ENCODE results near the gene KLF15. TPM values are rescaled to one million over a fixed set of nuclear protein-coding genes. Genes with fewer than 3 reads are reported as not detected.

Gene KLF15
- total and polyA plus RNA-seq, 2 of the 4 experiments (the other 2 are of a cell fraction) = 0.18 to 0.24 TPM

GRCh38 chr3:126313580-126314304 is 43.5 kb downstream of the KLF15 start:
- H3K79me1 ChIP-seq (ENCODE audit: low read depth in 1 of 2, low read length in 2 of 2) = no peaks in the 10 kb centered on the region
- TF ChIP-seq MAZ (IDR thresholded peaks at IDR 0.05; ENCODE audit: borderline replicate concordance, low read depth, low read length) (no peak), MXI1 (IDR thresholded peaks at IDR 0.05; ENCODE audit: borderline replicate concordance, low read depth, low read length) (no peak), POLR2A (IDR thresholded peaks at IDR 0.05; ENCODE audit: low read depth, low read length) (no peak), CHD1 (IDR thresholded peaks at IDR 0.05; ENCODE audit: low read depth, low read length) (no peak), NFE2L2 (IDR thresholded peaks at IDR 0.05; ENCODE audit: low read depth, low read length) (no peak), RCOR1 (IDR thresholded peaks at IDR 0.05; ENCODE audit: insufficient replicate concordance, low read length) (no peak), BHLHE40 (IDR thresholded peaks at IDR 0.05; ENCODE audit: low read depth, low read length) (no peak), USF2 (IDR thresholded peaks at IDR 0.05; ENCODE audit: low read depth, low read length) (no peak), SMC3 (IDR thresholded peaks at IDR 0.05; ENCODE audit: low read depth, low read length) (no peak), CTCF (conservative IDR thresholded peaks at IDR 0.05; ENCODE audit: low read depth, low read length) (no peak)
- 20% methylated on average over 1 of the region's 6 CpGs; no CpG with 5 or more reads in 1 of the 2 experiments for WGBS, 2 experiments (ENCODE audit: extremely low coverage in 2 of 2, insufficient read length in 1 of 2)
- H3K4me1 ChIP-seq (ENCODE audit: control insufficient read depth, insufficient read depth, low read length) = peaks cover 8% of the 10 kb centered on the region; the same call in 1 of the 2 replicates
- no peak overlapping the region for H3K4me2 ChIP-seq (ENCODE audit: low read depth, low read length)
- H3K18ac ChIP-seq (ENCODE audit: low read depth, low read length) = no peak overlapping the region
- H2AK5ac ChIP-seq (ENCODE audit: low read depth, low read length) = no peak overlapping the region; the same call in 1 of the 2 replicates
- no peaks in the 10 kb centered on the region for H3K36me3 ChIP-seq (ENCODE audit: control insufficient read depth, insufficient read depth, low read length)
- no peaks in the 10 kb centered on the region for H3K9me1 ChIP-seq (ENCODE audit: insufficient read depth, low read length)
- dilution Hi-C loops (cut with HindIII; ENCODE audit: low sequenced_read_pairs, unreplicated experiment) (no loop called here), intact Hi-C loops (cut with micrococcal nuclease) (no loop called here), in situ Hi-C loops (cut with MboI; ENCODE audit: low sequenced_read_pairs) (no loop called here)
- ChIA-PET CTCF (no interaction called here), POLR2A (ENCODE audit: unreplicated experiment) (no interaction called here)
- no peaks in the 10 kb centered on the region for H4K20me1 ChIP-seq (ENCODE audit: insufficient read depth, low read length)
- H2AK9ac ChIP-seq (replicated peaks; ENCODE audit: low read depth, low read length, poor library complexity) = peak overlapping the region; percentile 15
- H3K56ac ChIP-seq (ENCODE audit: extremely low read depth, insufficient read depth, low read length) = no peak overlapping the region
- H3K27me3 ChIP-seq (ENCODE audit: control insufficient read depth, insufficient read depth, low read length) = no peaks in the 10 kb centered on the region
- DNase-seq (peak; percentile 17), ATAC-seq (ENCODE audit: low read depth) (no peak)
- H2BK15ac ChIP-seq (ENCODE audit: low read depth, low read length) = no peak overlapping the region
- no peak overlapping the region for H2BK120ac ChIP-seq (ENCODE audit: low read depth, low read length)
- H3K4me3 ChIP-seq (ENCODE audit: insufficient read depth, low read depth, low read length) = no peak overlapping the region
- H2BK20ac ChIP-seq (ENCODE audit: low read depth, low read length) = no peak overlapping the region
- H4K91ac ChIP-seq (ENCODE audit: insufficient read depth, low read depth, low read length) = no peak overlapping the region
- no peak overlapping the region for H3K4ac ChIP-seq (ENCODE audit: low read depth, low read length)
- BruUV-seq (replicated peaks) = no TSS peak
- peak overlapping the region; percentile 79 for H2AFZ ChIP-seq (replicated peaks; ENCODE audit: low read length, poor library complexity)
- no peak overlapping the region for H3K14ac ChIP-seq (replicated peaks; ENCODE audit: low read depth, low read length)
- no peak overlapping the region for H4K5ac ChIP-seq (ENCODE audit: low read depth, low read length)
- H2BK5ac ChIP-seq (ENCODE audit: low read depth, low read length, poor library complexity, severe bottlenecking) = no peak overlapping the region
- H4K8ac ChIP-seq (ENCODE audit: low read depth in 2 of 2, low read length in 2 of 2) = no peak overlapping the region
- no peak overlapping the region for H3K23ac ChIP-seq (ENCODE audit: low read depth, low read length)
- H3K27ac ChIP-seq (ENCODE audit: insufficient read depth, low read length) = no peak overlapping the region
- H3K9me3 ChIP-seq (ENCODE audit: control insufficient read depth, insufficient read depth, low read length) = peaks cover 4% of the 10 kb centered on the region; the same call in 1 of the 2 replicates
- no peak overlapping the region for H3K9ac ChIP-seq (ENCODE audit: low read depth, low read length)
